ENCODE data around the gene YWHAQ. TPM values are rescaled to one million over a fixed set of nuclear protein-coding genes. Genes with fewer than 3 reads are reported as not detected.
A peak's percentile ranks its signal among the peaks of the same experiment; 100 is the strongest.

The YWHAQ gene
- total RNA-seq: 119 and 126 TPM in 2 replicates
- 87.9 TPM for total RNA-seq (2013)
- 68.7 and 93.3 TPM in 2 replicates for polyA plus RNA-seq
- 78.3 and 90.8 TPM in 2 replicates for polyA minus RNA-seq

- H3K27ac ChIP-seq (ENCODE audit: low read length in 2 of 2): peak within 1 kb of the TSS; percentile 76 to 92
- no peaks in the 10 kb centered on the region for H3K27me3 Mint-ChIP-seq
- H2AFZ ChIP-seq (ENCODE audit: insufficient read depth, low read depth, low read length, poor library complexity, severe bottlenecking): peak within 1 kb of the TSS; percentile 79
- H3K4me3 Mint-ChIP-seq: peak within 1 kb of the TSS; percentile 94
- H3K36me3 ChIP-seq (replicated peaks in 1 of 2; ENCODE audit: control extremely low read depth in 1 of 2, control insufficient read depth in 1 of 2, extremely low read depth in 1 of 2, insufficient read depth in 2 of 2, low read length in 1 of 2): peaks cover 0 to 23% of the 10 kb centered on the region in 2 experiments
- H3K4me3 ChIP-seq (ENCODE audit: control extremely low read depth in 1 of 5, extremely low read depth in 1 of 5, insufficient read depth in 1 of 5, low read depth in 2 of 5, low read length in 4 of 5): peak within 1 kb of the TSS; percentile 54 to 89 (median 69)
- ChIA-PET POLR2A (interaction anchor here (0.6 to 3.0 kb wide), 12 partner anchors 11 to 412 kb away, joined by 3 to 25 read pairs (median 5); partner anchors contain the start of genes ADAM17, CPSF3, IAH1 and ITGB1BP1), CTCF (interaction anchor here (0.5 to 2.4 kb wide), 5 partner anchors 23 to 212 kb away, joined by 3 to 11 read pairs (median 5); partner anchors contain the start of genes ADAM17, CPSF3, ITGB1BP1 and TAF1B)
- H3K4me2 ChIP-seq (replicated peaks; ENCODE audit: low read depth, low read length, poor library complexity, severe bottlenecking): peak within 1 kb of the TSS; percentile 90
- H3K79me2 ChIP-seq (ENCODE audit: control insufficient read depth, insufficient read depth, low read length): peaks cover 44% of the 10 kb centered on the region
- H3K9me3 ChIP-seq (ENCODE audit: control extremely low read depth in 1 of 3, control insufficient read depth in 2 of 3, insufficient read depth in 1 of 3, low read length in 2 of 3): no peaks in the 10 kb centered on the region
- peak within 1 kb of the TSS; percentile 82 for H3K9ac ChIP-seq (ENCODE audit: low read length)
- no peaks in the 10 kb centered on the region for H3K9me3 Mint-ChIP-seq (ENCODE audit: insufficient read depth)
- intact Hi-C loops (cut with micrococcal nuclease): loop anchor here (1.0 to 5.0 kb wide), 9 partner anchors 23 to 818 kb away; partner anchors contain the start of genes ADAM17, GRHL1, ODC1 and TAF1B
- peaks cover 46% of the 10 kb centered on the region for H3K4me1 Mint-ChIP-seq
- peak within 1 kb of the TSS; percentile 94 for H3K27ac Mint-ChIP-seq
- peaks cover 23 to 36% of the 10 kb centered on the region in 2 donors for H3K4me1 ChIP-seq (ENCODE audit: control insufficient read depth in 2 of 2, insufficient read depth in 2 of 2, low read length in 2 of 2)
- peaks cover 42% of the 10 kb centered on the region for H4K20me1 ChIP-seq (ENCODE audit: control insufficient read depth, insufficient read depth, low read length, poor library complexity, severe bottlenecking)
- DNase-seq (peak; percentile 100), ATAC-seq (ENCODE audit: low read depth) (peak; percentile 91)
- no peaks in the 10 kb centered on the region for H3K27me3 ChIP-seq (replicated peaks in 1 of 4; ENCODE audit: control extremely low read depth in 1 of 4, control insufficient read depth in 3 of 4, insufficient read depth in 4 of 4, low read length in 3 of 4)
- WGBS (ENCODE audit: insufficient coverage): under 1% methylated on average over 79 of the region's 84 CpGs
- no peak for TF ChIP-seq CTCF (IDR thresholded peaks at IDR 0.05)
- no peak for TF ChIP-seq EZH2 (IDR thresholded peaks at IDR 0.05; ENCODE audit: borderline replicate concordance, insufficient read depth, low read depth, low read length, poor library complexity, severe bottlenecking)
These were observed at the start of gene YWHAQ for GRCh38 chr2:9630736-9631552. YWHAQ (minus strand) TSS chr2:9630997; CDS start chr2:9630452, 545 bp downstream.

GRCh38 chr2:9680082-9680481 is 49.3 kb upstream of the YWHAQ start:
- WGBS (ENCODE audit: insufficient coverage): 100% methylated on average over 1 of the region's 2 CpGs
- no peak for ATAC-seq (ENCODE audit: low read depth)
- no peak overlapping the region for H3K4me2 ChIP-seq (replicated peaks; ENCODE audit: low read depth, low read length, poor library complexity, severe bottlenecking)

More at GRCh38 chr2:9680082-9680481, 49.3 kb upstream of the YWHAQ start:
- Histone ChIP-seq H4K20me1 (ENCODE audit: control insufficient read depth, insufficient read depth, low read length, poor library complexity, severe bottlenecking) (no peaks in the 10 kb centered on the region), H2AFZ (ENCODE audit: insufficient read depth, low read depth, low read length, poor library complexity, severe bottlenecking) (no peak overlapping the region), H3K27ac (ENCODE audit: low read length in 2 of 2) (no peak overlapping the region), H3K79me2 (ENCODE audit: control insufficient read depth, insufficient read depth, low read length) (no peaks in the 10 kb centered on the region), H3K27me3 (replicated peaks in 1 of 4; ENCODE audit: control extremely low read depth in 1 of 4, control insufficient read depth in 3 of 4, insufficient read depth in 4 of 4, low read length in 3 of 4) (no peaks in the 10 kb centered on the region), H3K4me1 (ENCODE audit: control insufficient read depth in 2 of 2, insufficient read depth in 2 of 2, low read length in 2 of 2) (peaks cover 3 to 4% of the 10 kb centered on the region in 2 donors), H3K9me3 (ENCODE audit: control extremely low read depth in 1 of 3, control insufficient read depth in 2 of 3, insufficient read depth in 1 of 3, low read length in 2 of 3) (peaks cover 0 to 4% (median 0%) of the 10 kb centered on the region in 3 donors), H3K9ac (ENCODE audit: low read length) (no peak overlapping the region), H3K36me3 (replicated peaks in 1 of 2; ENCODE audit: control extremely low read depth in 1 of 2, control insufficient read depth in 1 of 2, extremely low read depth in 1 of 2, insufficient read depth in 2 of 2, low read length in 1 of 2) (no peaks in the 10 kb centered on the region), H3K4me3 (ENCODE audit: control extremely low read depth in 1 of 5, extremely low read depth in 1 of 5, insufficient read depth in 1 of 5, low read depth in 2 of 5, low read length in 4 of 5) (no peak overlapping the region)
- no peaks in the 10 kb centered on the region for H3K27me3 Mint-ChIP-seq
- H3K4me3 Mint-ChIP-seq: no peak overlapping the region
- H3K9me3 Mint-ChIP-seq (ENCODE audit: insufficient read depth): no peaks in the 10 kb centered on the region
- TF ChIP-seq EZH2 (IDR thresholded peaks at IDR 0.05; ENCODE audit: borderline replicate concordance, insufficient read depth, low read depth, low read length, poor library complexity, severe bottlenecking): no peak
- no peak for TF ChIP-seq CTCF (IDR thresholded peaks at IDR 0.05)
- POLR2A ChIA-PET: no interaction called here
- peaks cover 5% of the 10 kb centered on the region for H3K4me1 Mint-ChIP-seq
- CTCF ChIA-PET: no interaction called here
- DNase-seq: no peak
- no peak overlapping the region for H3K27ac Mint-ChIP-seq
- intact Hi-C loops (cut with micrococcal nuclease): no loop called here

All from B cell (primary cell).